Endothelial cell (in vitro differentiated cells): ENCODE results near the gene ZNF837. TPM values are rescaled to one million over a fixed set of nuclear protein-coding genes. Genes with fewer than 3 reads are reported as not detected.

Experiments used
- DNase-seq: peaks from one replicate; pipeline ENCODE4 v3.0.0; 2021; ENCODE audit warnings: low spot score
- H3K27ac Mint-ChIP-seq: one replicate; pipeline ENCODE4 v1.8.0; 2021; ENCODE audit warnings: mixed read lengths, inconsistent platforms; ENCODE audit not compliant: unreplicated experiment
- H3K27me3 Mint-ChIP-seq: one replicate; pipeline ENCODE4 v1.8.0; 2021; ENCODE audit warnings: mild to moderate bottlenecking, moderate library complexity, mixed read lengths, inconsistent platforms; ENCODE audit not compliant: unreplicated experiment
- H3K36me3 Mint-ChIP-seq: one replicate; pipeline ENCODE4 v1.8.0; 2021; ENCODE audit warnings: mild to moderate bottlenecking, low read depth, mixed read lengths, inconsistent platforms; ENCODE audit not compliant: unreplicated experiment
- H3K4me1 Mint-ChIP-seq: one replicate; pipeline ENCODE4 v1.8.0; 2021; ENCODE audit warnings: mild to moderate bottlenecking, mixed read lengths, inconsistent platforms; ENCODE audit not compliant: unreplicated experiment
- H3K4me3 Mint-ChIP-seq: one replicate; pipeline ENCODE4 v1.8.0; 2021; ENCODE audit warnings: mild to moderate bottlenecking, mixed read lengths, inconsistent platforms; ENCODE audit not compliant: unreplicated experiment
- H3K9me3 Mint-ChIP-seq: one replicate; pipeline ENCODE4 v1.8.0; 2021; ENCODE audit warnings: mixed read lengths, inconsistent platforms; ENCODE audit not compliant: unreplicated experiment
- total RNA-seq: library from RNA; stranded (reverse); fragmentation: NEBNext Ultra II Directional; extraction: Animal tissue kit (Norgen Biotek cat#: 25700); gene quantifications from one replicate; pipeline ENCODE4 v1.2.1, GENCODE V29; 2021; ENCODE audit not compliant: unreplicated experiment
- TF ChIP-seq, protein P1 (sequence below): fragments of 200-600 bp; sonication (generic); IDR thresholded peaks from one replicate; pipeline ENCODE4 v1.5.0; 2021; ENCODE audit warnings: antibody characterized with exemption; ENCODE audit not compliant: unreplicated experiment

Gene ZNF837
- total RNA-seq, 1 donor from 2014 or later: 4.5 TPM

DNA sequence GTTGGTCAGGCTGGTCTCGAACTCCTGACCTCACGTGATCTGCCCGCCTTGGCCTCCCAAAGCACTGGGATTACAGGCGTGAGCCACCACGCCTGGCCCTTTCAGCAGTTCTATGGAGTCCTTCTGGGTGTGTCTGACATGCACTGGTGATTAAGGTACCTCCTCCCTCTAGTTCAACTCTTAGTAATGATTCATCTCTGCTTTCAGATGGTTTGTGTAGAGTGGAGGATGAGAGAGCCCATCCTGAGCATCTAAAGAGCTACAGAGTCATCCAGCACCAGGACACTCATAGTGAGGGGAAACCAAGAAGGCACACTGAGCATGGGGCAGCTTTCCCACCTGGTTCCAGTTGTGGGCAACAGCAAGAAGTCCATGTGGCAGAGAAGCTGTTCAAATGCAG lies 35.8 kb upstream of the ZNF837 start:
- Mint-ChIP-seq H3K4me1 (no peaks in the 10 kb centered on the region), H3K4me3 (no peak overlapping the region), H3K27ac (no peak overlapping the region), H3K27me3 (no peaks in the 10 kb centered on the region), H3K36me3 (peaks cover 30% of the 10 kb centered on the region), H3K9me3 (no peaks in the 10 kb centered on the region)
- TF ChIP-seq, protein P1, sequence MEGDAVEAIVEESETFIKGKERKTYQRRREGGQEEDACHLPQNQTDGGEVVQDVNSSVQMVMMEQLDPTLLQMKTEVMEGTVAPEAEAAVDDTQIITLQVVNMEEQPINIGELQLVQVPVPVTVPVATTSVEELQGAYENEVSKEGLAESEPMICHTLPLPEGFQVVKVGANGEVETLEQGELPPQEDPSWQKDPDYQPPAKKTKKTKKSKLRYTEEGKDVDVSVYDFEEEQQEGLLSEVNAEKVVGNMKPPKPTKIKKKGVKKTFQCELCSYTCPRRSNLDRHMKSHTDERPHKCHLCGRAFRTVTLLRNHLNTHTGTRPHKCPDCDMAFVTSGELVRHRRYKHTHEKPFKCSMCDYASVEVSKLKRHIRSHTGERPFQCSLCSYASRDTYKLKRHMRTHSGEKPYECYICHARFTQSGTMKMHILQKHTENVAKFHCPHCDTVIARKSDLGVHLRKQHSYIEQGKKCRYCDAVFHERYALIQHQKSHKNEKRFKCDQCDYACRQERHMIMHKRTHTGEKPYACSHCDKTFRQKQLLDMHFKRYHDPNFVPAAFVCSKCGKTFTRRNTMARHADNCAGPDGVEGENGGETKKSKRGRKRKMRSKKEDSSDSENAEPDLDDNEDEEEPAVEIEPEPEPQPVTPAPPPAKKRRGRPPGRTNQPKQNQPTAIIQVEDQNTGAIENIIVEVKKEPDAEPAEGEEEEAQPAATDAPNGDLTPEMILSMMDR: no peak
- DNase-seq: no peak

DNA sequence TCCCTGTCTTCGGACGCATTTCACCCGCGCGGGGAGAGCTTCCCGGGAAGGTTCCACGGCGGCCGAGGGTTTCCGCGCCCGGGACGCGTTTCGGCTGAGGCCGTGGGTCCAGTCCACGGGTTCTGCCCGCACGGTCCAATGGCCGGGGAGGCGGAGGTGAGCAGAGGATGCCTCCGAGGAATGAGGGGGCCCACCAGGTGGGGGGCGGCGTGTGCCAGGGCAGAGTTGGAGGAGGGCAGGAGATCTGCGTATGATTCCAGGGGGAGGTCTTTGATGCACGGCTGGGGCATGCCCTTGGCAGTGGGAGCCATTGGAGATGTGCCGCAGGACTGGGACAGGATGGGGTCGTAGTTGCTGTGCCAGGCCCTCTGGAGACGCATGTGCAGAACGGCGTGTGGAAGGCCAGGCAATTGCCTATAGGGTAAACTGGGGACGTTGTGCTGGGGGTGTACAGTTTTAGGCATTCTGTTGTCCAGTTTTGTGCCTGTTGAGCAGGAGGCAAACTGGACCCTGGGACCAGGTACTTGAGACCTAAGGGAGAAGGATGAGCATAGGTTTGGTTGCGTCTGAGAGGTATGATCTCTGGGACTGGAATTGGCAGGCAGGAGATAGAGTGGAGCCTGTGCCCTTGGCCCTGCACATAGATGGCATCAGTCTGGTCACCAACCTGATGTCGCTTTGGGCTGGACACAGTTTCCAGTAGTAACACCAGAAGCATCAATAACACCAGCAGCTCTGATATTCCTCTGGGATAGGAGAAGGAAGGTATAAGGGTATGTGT lies 28.4 kb upstream of the ZNF837 start:
- H3K4me1 Mint-ChIP-seq: peaks cover 15% of the 10 kb centered on the region

DNA sequence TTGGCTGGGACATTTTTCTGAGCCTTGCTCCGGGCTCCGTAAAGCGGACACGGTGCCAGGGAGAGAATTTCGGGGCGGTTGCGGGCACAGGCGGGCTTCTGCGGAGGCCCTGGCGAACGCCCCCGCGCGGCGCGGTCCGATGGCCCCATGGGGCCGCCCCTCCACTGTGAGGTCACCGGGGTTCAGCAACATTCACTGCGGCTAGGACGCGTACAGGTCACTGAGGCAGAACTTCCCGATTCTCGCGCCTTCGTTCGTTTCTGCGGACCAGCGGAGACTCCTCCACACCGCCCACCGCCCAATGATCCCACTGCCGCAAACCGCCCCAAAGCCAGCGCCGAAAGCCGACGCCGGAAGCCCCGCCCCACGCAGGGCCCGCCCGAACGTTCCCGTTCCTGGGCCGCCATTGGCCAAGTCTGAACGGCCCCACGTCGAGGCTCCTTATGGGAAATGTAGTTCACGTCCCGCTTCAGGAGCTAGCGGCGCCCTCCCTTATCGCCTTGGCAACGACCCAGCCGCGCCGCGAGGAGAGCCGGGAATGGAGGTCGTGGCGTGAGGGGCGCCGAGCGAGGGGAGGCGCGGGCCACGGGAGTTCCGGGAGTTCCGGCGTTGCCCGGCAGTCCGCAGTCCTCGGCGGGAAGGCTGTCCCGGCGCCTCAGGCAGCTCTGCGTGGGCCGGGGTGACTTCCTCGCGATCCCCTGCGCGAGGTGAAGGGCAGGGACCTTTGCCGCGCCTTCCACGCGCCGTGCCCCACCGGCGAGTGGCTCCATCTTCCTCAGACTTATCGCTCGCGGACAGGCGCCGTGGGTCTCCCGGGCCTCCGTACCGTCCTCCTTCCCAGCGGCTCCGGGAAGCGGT lies 27.6 kb upstream of the ZNF837 start, which contains the start of gene ZNF584:
Gene ZNF584 (plus strand): TSS at position 498 of the 858 bp plus-strand sequence. CDS start 499 bp downstream, outside the sequence.
- Mint-ChIP-seq H3K4me1 (peaks cover 15% of the 10 kb centered on the region), H3K4me3 (peak within 1 kb of the TSS; percentile 95), H3K27ac (peak within 1 kb of the TSS; percentile 84), H3K27me3 (peaks cover 17% of the 10 kb centered on the region), H3K9me3 (no peaks in the 10 kb centered on the region), H3K36me3 (peaks cover 12% of the 10 kb centered on the region)
- TF ChIP-seq, protein P1: no peak
- DNase-seq: peak; percentile 94

More for the DNA sequence above, 28.4 kb upstream of the ZNF837 start:
- Mint-ChIP-seq H3K9me3 (no peaks in the 10 kb centered on the region), H3K36me3 (peaks cover 12% of the 10 kb centered on the region), H3K4me3 (peak overlapping the region; percentile 94), H3K27me3 (peaks cover 17% of the 10 kb centered on the region), H3K27ac (peak overlapping the region; percentile 71)
- TF ChIP-seq, protein P1: peak; percentile 15
- DNase-seq: peak; percentile 21

DNA sequence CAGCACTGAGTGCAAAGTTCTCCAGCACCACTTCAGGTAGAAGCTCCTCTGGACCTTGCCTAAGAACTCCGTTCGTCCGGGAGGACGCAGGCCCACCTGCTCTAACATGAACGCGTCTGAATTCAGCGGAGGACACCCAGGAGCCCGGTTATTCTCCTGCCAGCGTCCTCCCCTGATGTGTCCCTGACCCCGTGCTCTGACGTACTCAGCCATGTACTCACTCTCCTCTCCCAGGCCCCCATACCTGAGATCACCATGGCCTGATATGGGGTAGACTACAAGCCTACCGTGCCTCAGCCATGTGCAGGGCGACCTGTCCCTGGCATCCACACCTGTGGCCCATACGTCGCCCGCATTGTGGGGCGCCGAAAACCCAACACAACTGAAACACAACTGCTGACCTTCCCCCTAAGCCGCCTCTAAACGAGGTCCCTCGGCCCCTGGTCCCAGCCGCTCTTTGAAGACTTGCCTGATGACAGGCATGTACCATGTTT lies 26.9 kb upstream of the ZNF837 start:
- peak overlapping the region; percentile 95 for H3K4me3 Mint-ChIP-seq
- H3K27me3 Mint-ChIP-seq: peaks cover 17% of the 10 kb centered on the region
- H3K9me3 Mint-ChIP-seq: no peaks in the 10 kb centered on the region
- TF ChIP-seq, protein P1: no peak
- no peak for DNase-seq
- H3K27ac Mint-ChIP-seq: no peak overlapping the region
- peaks cover 12% of the 10 kb centered on the region for H3K36me3 Mint-ChIP-seq
- H3K4me1 Mint-ChIP-seq: peaks cover 15% of the 10 kb centered on the region
